Stimulated activated CD8-positive, alpha-beta memory T cell treated with anti-CD3 and anti-CD28 coated beads, Interleukin-15, amount 100 ng/mL, for 4 hours (primary cell): ENCODE data around the gene COTL1.

Experiments
- DNase-seq, 2 donors: peaks; one replicate each; pipeline ENCODE4 v3.0.0-alpha.2; 2020; ENCODE audit warnings: low read depth in 2 of 2

COTL1 gene, protein sequence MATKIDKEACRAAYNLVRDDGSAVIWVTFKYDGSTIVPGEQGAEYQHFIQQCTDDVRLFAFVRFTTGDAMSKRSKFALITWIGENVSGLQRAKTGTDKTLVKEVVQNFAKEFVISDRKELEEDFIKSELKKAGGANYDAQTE

DNA sequence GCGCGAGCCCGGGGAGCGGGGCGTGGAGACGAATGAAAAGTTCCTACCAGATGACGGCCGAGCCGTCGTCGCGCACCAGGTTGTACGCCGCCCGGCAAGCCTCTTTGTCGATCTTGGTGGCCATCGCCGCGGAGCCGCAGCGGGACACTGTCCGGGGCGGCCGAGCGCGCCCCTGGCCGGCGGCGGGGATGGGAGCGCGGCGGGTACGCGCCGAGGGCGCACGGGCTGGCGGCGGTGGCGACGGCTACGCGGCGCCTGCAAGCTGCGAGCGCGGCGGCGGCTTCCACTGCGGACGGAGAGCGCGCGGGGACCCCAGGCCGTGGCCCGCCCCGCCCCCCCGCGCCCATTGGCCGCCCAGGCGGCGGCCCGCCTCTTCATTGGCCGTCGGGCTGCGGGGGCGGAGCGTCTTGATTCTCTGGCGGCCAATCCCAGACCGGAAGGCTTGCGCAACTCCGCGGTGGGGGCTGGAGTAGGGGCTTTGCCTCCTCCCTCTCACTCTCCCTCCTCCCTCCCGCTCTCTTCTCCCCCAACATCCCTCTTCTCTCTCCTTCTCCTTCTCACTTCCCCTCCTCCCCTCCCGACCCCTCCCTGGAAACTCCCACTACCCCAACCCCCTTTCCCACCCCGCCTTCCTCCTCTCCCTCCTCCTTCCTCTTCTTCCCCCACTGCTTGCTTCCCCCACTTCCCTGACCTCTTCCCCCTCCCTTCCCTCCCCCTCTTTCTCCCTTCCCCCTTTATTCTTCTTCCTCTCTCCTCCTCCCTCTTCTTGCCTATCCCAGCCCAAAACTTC, at the start of gene COTL1:
COTL1 (minus strand) TSS at position 288 of the 790 bp plus-strand sequence; CDS start at position 124, 164 bp downstream.
- peak; percentile 94 to 95 for DNase-seq

DNA sequence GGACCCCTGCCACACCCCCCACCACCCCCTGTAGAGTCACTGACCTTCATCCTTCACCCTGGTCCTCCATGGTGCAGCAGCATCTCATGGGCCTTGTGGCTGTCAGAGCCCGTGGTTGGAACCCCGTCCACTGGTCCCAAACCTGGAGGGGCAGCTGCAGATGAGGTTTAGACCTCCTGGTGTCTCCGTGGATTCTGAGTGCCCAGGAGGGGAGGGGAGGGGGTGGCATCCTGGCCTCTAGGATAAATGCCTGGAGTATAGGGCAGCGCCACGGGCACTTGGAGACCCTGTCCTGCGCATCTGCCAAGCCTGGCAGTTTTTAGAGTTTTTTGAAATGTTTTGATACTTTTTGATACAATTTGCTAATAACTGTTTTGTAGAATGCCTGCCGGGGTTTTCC, 48.0 kb upstream of the COTL1 start:
- DNase-seq, result no peak

DNA sequence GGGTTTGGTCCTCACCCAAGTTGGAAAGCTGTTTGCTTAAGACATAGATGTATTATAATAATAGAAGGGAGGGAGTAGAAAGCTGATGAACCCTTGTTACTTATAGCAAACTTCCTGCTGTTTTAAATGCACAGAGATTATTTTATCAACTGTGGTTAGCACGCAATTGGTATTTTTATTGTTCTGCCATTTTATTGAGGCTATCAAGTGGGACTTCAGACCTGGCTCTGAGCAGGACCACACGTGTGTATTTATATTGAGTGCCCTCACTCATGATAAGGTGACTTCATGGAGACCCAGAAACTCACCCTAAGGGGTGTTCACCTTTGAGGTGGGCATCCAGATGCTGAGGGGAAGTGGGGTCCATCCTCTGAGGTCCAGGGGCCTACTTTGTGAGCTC, 47.5 kb upstream of the COTL1 start:
- no peak for DNase-seq

DNA sequence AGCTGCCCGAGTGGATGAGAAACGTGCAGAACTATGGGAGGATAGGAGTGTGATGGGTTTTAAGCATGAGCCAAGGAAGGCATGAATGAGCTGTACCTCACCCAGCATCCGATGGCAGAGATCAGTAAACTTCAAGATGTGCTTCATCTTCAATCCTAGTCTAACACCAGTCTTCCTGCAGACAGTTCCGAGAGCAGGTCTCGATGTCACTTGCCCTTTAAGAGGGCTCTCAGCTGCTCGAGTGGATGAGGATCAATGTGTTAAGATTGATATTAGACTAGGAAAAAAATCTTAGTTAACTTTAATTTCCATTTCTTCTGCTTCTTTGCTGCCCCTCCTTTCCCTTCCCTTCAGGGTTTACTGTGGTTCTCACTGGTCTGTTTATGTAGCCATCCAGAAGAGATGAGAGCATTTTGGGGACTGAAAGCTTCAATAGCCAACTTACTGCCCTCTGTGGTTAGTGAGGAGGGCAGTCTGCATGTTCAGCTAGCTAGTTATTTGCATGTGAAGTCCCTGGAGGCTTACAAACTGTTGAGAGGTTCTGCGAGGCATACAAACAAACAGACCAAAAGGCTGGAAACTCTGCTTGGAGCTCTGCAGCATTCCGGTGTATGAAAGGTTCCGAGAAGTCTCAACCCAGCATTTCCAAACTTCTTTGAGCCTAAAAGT, 45.7 kb upstream of the COTL1 start:
- DNase-seq, result no peak

DNA sequence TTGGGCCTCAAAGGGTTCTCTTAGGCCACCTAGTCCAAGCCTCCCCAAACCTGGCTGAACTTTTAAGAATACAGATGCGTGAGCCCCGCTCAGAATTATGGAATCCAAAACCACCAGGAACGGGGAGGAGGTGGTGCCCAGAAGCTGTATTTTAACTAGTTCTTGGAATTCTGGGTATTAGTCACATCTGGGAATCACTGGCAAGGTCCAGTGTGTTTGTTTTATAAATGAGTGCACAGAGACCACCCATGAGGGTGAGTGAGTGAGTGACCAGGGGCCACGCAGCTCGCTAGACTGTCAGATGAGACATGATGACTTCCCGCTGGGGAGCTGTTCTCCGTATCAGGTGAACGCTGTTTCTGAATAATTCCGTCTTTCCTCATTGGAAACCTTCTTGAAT, 44.6 kb upstream of the COTL1 start:
- no peak for DNase-seq

DNA sequence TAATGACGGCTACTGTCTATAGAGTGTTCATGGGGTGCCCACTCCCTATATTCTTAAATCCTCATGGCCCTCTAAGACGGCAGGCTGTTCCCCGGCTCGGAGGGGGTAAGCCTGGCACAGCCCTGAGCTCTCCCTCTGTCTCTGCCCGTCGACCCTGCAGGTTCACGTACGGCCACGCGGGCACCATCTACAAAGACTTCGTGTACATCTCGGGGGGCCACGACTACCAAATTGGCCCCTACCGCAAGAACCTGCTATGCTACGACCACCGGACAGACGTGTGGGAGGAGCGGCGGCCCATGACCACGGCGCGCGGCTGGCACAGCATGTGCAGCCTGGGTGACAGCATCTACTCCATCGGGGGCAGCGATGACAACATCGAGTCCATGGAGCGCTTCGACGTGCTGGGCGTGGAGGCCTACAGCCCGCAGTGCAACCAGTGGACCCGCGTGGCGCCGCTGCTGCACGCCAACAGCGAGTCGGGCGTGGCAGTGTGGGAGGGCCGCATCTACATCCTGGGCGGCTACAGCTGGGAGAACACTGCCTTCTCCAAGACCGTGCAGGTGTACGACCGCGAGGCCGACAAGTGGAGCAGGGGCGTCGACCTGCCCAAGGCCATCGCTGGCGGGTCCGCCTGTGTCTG, 43.7 kb upstream of the COTL1 start:
- DNase-seq, result no peak

DNA sequence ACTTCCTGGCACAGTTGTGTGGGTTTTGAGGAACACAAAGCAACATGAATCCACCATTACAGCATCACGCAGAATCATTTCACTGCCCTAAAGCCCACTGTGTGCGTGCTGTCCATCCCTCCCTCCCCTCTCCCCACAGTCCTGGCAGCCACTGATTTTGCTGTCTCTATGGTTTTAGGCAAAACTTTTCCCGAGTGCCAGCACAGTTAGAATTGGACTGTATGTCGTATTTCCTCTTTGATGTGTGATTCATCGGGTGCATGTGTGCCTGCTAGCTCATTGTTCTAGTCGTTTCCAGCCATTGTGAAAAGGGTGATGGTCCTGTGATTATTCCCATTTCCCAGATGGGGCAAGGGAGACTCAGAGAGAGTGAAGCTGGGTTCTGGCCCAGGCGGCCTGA, 43.1 kb upstream of the COTL1 start:
- no peak for DNase-seq

DNA sequence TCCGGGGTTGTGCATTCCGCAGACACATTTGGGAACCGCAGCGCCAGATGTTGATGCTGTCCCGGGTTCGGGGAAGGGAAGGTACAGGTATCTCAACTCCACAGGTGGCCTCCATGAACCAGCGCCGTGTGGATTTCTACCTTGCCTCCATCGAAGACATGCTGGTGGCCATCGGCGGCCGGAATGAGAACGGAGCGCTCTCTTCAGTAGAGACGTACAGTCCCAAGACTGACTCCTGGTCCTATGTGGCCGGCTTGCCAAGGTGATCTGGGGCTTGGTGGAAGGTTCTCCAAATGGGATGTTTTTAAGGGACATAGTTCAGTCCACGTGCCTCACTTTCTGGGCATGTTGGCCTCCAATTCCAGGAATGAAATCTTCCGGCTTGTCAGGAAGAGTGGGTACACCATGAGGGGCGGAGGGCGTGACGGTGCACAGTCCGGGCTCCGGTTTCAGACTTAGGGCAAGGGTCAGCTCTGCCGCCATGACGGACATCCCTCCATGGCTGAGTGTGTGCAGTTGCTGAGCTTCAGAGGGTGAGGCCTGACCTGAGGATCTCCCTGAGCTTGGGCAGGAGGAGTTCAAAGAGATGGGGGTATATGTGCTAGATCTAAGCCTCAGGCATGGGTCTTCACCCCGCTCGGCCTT, 41.9 kb upstream of the COTL1 start:
- DNase-seq, result no peak

DNA sequence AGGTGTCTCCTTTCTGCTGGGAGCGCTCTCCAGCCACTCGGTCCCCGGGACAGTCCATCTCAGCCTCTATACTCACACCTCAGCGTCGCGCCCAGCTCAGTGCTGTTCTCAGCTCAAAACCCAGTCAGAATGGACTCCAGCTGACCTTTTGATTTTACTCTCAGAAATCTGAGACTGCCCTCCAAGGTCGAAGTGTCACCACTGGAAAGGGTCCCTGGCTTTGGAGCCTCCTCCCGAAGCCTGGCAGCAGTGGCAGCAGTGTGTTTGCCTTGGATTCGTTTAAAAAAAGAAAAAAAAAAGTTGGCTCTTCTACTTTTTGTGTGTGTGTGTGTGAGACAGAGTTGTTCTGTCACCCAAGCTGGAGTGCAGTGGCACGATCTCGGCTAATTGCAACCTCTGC, 40.8 kb upstream of the COTL1 start:
- no peak for DNase-seq

DNA sequence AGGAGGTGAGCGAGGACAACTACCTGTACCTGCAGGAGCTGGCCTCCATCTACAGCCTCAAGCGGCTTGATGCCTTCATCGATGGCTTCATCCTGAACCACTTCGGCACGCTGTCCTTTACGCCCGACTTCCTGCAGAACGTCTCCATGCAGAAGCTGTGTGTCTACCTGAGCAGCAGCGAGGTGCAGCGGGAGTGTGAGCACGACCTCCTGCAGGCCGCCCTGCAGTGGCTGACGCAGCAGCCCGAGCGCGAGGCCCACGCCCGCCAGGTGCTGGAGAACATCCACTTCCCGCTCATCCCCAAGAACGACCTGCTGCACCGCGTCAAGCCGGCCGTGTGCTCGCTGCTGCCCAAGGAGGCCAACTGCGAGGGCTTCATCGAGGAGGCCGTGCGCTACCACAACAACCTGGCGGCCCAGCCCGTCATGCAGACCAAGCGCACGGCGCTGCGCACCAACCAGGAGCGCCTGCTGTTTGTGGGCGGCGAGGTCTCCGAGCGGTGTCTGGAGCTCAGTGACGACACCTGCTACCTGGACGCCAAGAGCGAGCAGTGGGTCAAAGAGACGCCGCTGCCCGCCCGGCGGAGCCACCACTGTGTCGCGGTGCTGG, 39.5 kb upstream of the COTL1 start:
- DNase-seq, result no peak

DNA sequence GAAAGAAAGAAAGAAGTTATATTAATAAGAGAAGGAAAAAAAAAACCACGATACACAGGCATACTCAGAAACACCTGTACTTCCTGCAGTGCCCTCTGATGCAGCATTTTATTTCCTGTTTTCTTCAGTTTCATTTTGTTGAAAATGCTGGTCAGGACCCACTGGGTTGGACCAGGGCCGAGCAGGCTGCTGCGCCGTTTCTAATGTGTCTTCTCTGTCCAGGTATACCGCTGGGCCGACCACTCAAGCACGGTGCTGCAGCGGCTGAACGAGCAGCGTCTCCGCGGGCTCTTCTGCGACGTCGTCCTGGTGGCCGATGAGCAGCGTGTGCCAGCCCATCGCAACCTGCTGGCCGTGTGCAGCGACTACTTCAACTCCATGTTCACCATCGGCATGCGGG, 38.8 kb upstream of the COTL1 start:
- no peak for DNase-seq

DNA sequence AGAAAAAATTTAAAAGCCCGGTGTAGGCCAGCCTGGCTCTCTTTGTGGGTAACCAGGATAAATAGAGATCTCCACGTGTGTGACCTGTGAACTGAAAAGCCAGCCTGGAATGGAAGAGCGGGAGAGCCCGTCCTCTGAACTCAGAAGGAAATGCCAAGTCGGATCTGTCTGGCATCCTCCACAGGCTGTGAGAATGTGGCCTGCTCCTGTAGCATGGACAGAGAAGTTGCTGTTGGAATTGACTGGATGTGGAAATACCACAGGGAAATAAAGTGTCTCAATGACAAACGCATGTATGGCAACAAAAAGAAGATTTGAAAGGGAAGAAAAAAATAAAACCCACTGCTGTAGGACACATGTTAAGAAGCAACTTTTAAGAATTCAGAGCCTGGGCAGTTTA, 37.1 kb upstream of the COTL1 start:
- no peak for DNase-seq

DNA sequence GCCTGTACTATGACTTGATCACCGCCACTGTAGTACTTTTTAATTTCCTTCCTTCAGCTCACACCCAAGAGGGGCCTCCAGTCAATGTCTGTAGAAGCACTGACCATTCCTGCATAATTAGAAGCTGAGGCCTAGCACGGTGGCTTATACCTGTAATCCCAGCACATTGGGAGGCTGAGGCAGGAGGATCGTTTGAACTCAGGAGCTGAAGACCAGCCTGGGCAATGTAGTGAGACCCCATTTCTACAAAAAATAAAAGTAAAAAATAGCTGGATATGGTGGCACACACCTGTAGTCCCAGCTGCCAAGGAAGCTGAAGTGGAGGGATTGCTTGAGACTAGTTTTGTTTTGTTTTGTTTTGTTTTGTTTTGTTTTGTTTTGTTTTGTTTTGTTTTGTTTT, 36.4 kb upstream of the COTL1 start:
- DNase-seq, result no peak

DNA sequence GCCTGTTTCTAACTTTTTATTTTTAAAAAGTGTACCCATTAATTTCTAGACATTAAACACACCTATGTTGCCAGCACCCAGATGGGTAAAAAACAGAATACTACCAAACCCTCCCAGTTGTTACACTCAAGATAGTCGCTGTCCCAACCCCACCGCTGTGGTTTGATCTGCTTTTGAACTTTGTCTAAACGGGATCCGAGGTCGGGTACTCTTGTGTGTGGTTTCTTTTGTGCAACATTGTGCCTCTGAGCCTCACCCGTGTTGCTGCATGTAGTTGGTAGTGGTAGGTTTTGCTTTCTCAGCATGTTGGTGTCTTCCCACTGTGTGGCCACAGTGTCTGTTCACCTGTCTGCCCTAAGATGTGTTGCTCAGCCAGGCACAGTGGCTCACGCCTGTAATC, 34.7 kb upstream of the COTL1 start:
- DNase-seq, result no peak

DNA sequence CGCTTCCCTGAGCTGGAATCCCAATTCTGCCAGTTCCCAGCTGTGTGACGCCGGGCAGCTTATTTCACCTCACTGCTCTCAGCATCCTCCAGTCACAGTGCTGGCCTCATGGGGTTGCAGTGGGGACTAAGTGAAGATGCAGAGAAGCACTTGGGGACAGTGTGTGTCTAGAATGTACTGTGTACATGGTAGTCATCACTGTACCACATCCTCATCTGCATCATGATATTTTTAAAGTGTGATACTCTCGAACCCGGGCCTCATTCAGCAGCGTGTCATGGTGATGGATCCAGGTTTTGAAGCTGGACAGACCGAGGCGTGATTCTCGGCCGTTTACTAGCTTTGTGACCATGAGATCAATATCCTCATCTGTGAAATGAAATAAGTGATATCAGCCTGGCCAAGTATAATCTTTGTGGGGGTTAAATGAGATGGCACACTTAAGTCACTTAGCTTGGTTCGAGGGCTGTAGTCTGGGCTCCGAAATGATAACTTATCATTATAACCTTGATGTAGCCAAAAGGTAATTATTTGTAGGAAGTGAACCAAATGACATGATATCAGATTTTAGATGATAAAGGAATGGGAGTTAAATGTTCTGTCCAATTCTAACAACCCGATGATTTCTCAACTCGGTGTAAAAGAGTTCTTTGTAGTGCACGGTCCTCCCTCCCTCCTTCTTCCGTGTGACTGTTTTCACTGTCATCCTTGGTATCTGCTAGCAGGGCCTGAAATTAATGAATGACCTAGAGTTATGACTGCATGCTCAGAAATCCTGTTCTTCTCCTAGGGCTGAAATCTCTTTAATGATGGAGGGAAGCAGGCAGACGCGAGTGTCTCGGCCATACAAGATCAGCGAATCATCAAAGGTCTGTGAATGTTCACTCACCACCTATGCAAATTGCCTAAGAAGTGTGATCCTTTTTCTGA, 32.4 kb upstream of the COTL1 start:
- DNase-seq, result no peak

DNA sequence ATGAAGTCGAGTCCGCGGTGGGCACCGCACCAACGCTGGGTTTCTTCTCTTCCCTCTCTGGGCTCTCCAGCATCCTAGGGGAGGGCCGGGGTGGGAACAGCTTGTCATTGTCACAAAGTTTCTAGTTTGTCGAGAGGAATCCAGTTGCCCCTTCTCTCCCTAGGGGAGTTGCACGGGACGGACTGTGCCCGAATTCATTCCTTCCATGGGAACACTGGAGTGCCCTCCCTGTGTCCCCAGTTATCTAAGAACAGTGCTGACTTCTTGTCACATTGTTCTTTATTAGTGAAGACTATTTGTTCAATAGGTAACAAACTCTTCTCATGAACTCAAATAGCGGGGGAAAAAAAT, 31.6 kb upstream of the COTL1 start:
- no peak for DNase-seq

DNA sequence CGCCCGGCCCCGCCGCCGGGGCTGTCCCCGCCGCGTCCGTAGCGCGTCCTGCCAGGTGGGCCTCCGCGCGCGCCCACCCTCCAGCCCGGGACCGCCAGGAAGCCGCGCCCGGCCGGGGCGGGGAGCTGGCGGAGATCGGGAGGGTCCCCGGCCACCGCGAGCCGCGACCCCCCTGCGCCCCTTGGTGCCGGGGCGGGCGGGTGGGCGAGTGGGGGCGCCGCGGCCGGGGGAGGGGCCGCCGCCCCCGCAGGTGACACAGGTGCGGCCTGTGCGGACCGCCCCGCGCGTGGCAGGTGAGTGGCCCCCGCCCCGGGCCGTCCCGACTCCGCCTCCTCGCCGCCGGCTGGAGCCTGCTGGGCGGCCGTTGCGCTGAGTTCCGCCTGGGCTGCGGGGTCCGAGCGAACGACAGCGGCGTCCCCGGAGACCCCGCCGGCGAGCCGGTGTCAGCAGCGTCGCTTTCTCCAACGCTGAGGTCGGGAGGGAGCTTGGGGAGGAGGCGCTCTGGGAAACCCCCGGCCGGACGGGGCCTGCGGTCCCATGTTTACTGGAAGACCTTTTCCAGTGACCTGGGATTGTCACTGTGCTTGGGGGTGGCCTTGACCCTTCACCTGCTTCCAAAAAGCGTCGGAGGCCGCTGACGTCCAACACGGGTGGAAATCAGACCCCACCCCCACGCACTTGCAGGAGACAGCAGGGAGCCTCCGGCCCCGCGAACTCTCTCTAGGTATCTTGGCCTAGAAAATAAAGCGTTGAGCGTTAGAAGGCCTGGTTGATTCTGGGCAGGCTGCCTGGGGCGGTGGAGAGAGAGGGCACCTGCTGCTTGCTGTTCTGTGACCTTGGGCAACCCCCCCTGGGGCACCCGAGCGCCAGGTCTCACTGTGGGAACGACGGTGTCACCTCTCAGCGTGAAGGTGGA, 31.0 kb upstream of the COTL1 start:
- peak in 1 of 2 donors; percentile 13 for DNase-seq

DNA sequence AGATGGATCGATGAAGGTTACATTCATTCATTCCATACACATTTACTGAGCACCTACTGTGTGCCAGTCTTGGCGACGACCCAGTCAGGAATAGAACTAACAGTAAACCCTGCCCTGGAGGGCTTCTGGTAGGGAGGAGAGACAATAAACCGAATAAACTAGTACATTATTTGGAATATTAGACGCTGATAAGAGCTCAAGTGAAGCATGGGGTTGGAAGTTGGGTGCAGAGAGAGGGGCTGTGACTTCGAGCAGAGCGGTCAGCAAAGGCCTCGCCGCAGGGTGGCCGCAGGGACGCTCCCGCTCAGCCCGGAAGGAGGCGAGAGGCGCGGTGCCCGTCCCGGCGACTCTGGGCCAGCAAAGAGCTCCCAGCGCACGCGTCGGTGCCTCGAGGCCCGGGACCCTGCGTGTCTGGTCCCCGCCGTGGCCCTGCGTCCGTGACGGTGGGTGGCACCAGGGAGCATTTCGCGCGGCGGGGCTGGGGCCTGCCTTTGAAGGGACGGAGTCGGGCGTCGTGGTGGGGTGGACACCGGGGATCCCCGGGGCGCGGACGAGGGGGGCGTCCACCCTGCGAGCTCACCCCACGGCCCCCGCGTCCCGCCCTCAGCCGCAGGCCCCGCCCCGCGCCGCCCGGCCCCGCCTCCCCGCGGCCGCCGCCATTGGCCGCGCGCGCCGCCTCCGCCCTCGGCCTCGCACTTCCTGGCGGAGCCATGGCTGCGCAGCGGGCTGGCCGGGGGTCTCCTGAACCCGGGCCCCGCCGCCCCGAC, 30.1 kb upstream of the COTL1 start, which contains the start of gene KLHL36:
KLHL36 (plus strand) TSS at position 684 of the 767 bp plus-strand sequence. CDS start 2,357 bp downstream, outside the sequence.
- DNase-seq, result peak; percentile 27 to 61

DNA sequence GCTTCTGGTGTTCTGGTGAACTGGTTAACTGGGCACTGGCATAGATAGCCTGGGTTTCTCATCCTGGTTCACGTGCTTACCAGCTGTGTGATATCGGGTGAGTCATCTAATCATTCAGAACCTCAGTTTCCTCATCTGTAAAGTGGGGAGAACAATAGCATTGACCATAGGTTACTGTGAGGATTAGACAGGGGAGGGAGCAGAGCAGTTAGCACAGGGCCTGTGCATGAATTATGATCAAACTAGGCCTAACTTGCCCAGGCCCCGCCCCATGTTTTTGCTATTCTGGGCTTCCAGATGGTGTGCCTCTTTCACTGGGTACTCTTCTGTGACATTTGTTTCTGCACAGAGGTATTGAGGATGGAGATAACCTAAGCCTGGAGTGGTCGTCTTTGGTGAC, 25.8 kb upstream of the COTL1 start:
- DNase-seq, result no peak
